AG04450 (cell line): ENCODE measurements around the gene PDZRN3. TPM values are rescaled to one million over a fixed set of nuclear protein-coding genes. Genes with fewer than 3 reads are reported as not detected.
"Not testable (repeated sequence)": the region's sequence is repeated elsewhere in the genome, so short reads cannot be mapped to it uniquely, and the experiment has no call there.

ENCODE experiments used
- CTCF ChIA-PET: fragments of 300-600, 350-600 bp; formaldehyde crosslinking; extraction: SDS; loops from one replicate; lab custom pipeline; 2022; ENCODE audit warnings: antibody characterized with exemption, inconsistent platforms; lab: Charles Lee
- POLR2A ChIA-PET: fragments of 350-600 bp; formaldehyde crosslinking; extraction: SDS; loops from one replicate; lab custom pipeline; 2021; ENCODE audit warnings: antibody characterized with exemption, inconsistent platforms; lab: Yijun Ruan, JAX
- DNase-seq: peaks from one replicate; pipeline ENCODE4 v3.0.0-alpha.2; 2011; ENCODE audit warnings: low read depth, low spot score
- H3K27ac ChIP-seq: one replicate; pipeline ENCODE4 v1.5.1; 2012; ENCODE audit warnings: low read depth, low read length, control low read depth
- H3K27me3 ChIP-seq: one replicate; pipeline ENCODE4 v1.6.0; 2012; ENCODE audit warnings: low read length; ENCODE audit not compliant: control insufficient read depth, insufficient read depth
- H3K4me3 ChIP-seq: 2 replicates; pipeline ENCODE4 v1.5.1; 2011; ENCODE audit warnings: mild to moderate bottlenecking, low read depth, low read length, control low read depth
- H3K9me3 ChIP-seq: 2 replicates; pipeline ENCODE4 v1.5.1; 2012; ENCODE audit warnings: low read length; ENCODE audit not compliant: control insufficient read depth, insufficient read depth
- CTCF ChIP-seq: IDR thresholded peaks from 2 replicates; pipeline ENCODE4 v1.5.1; 2011; ENCODE audit warnings: low read depth, low read length, control low read depth, inconsistent platforms
- polyA plus RNA-seq: library from polyadenylated mRNA; depleted of rRNA; stranded (reverse); fragments of >200 nt; gene quantifications from 2 replicates; pipeline ENCODE4 v1.2.3, GENCODE V29; 2011

The PDZRN3 gene
- polyA plus RNA-seq, 1 experiment = 14.7 TPM

- POLR2A ChIA-PET = interaction anchor here (0.7 kb wide), 1 partner anchor 8 kb away, joined by 3 read pairs; no protein-coding TSS in a partner anchor
- no peak for DNase-seq
- Histone ChIP-seq H3K4me3 (no peak overlapping the region), H3K27ac (no peak overlapping the region), H3K27me3 (no peaks in the 10 kb centered on the region), H3K9me3 (no peaks in the 10 kb centered on the region)
- CTCF ChIA-PET = no interaction called here
- TF ChIP-seq CTCF = no peak
Observed at GRCh38 chr3:73569246-73569760, 55.4 kb downstream of the PDZRN3 start.

GRCh38 chr3:73568371-73568862 lies 56.3 kb downstream of the PDZRN3 start:
- no peak overlapping the region for H3K4me3 ChIP-seq
- no peak for TF ChIP-seq CTCF
- no peak overlapping the region for H3K27ac ChIP-seq
- DNase-seq = no peak
- ChIA-PET CTCF (no interaction called here), POLR2A (no interaction called here)
- H3K9me3 ChIP-seq = no peaks in the 10 kb centered on the region
- no peaks in the 10 kb centered on the region for H3K27me3 ChIP-seq

GRCh38 chr3:73565374-73565773 lies 59.4 kb downstream of the PDZRN3 start:
- H3K27ac ChIP-seq, CTCF ChIA-PET, POLR2A ChIA-PET, H3K4me3 ChIP-seq, DNase-seq, H3K9me3 ChIP-seq, H3K27me3 ChIP-seq: not testable (repeated sequence)

GRCh38 chr3:73563896-73564582 lies 60.7 kb downstream of the PDZRN3 start:
- no peaks in the 10 kb centered on the region for H3K27me3 ChIP-seq
- no peak overlapping the region for H3K27ac ChIP-seq
- H3K4me3 ChIP-seq = no peak overlapping the region
- no peaks in the 10 kb centered on the region for H3K9me3 ChIP-seq
- DNase-seq = no peak
- ChIA-PET POLR2A (no interaction called here), CTCF (no interaction called here)
- TF ChIP-seq CTCF = no peak

GRCh38 chr3:73561494-73561893 lies 63.2 kb downstream of the PDZRN3 start:
- H3K27ac ChIP-seq = no peak overlapping the region
- no peak for TF ChIP-seq CTCF
- H3K9me3 ChIP-seq = no peaks in the 10 kb centered on the region
- POLR2A ChIA-PET = interaction anchor here (1.1 to 1.2 kb wide), 2 partner anchors 8 to 14 kb away, joined by 3 to 5 read pairs; no protein-coding TSS in a partner anchor
- no peaks in the 10 kb centered on the region for H3K27me3 ChIP-seq
- CTCF ChIA-PET = interaction anchor here (0.7 to 1.0 kb wide), 2 partner anchors 13 to 29 kb away, joined by 3 to 4 read pairs; no protein-coding TSS in a partner anchor
- DNase-seq = no peak
- H3K4me3 ChIP-seq = no peak overlapping the region
